Small intestine (tissue), 7 donors: ENCODE results near the gene NEU3. TPM values are rescaled to one million over a fixed set of nuclear protein-coding genes. Genes with fewer than 3 reads are reported as not detected.
"Not testable (repeated sequence)": the region's sequence is repeated elsewhere in the genome, so short reads cannot be mapped to it uniquely, and the experiment has no call there.

Source experiments
- DNase-seq, 2 donors: peaks; one replicate each; pipeline versions ENCODE4 v3.0.0 to v3.0.0-alpha.2; 2013
- FAIRE-seq: peaks from 2 replicates; lab custom pipeline; 2012; peaks lifted over from hg19 to GRCh38; lab: Jason Lieb, UNC
- H3K27ac ChIP-seq, 3 donors: one replicate each; pipeline ENCODE4 v1.5.1; 2013; ENCODE audit warnings: low read length in 2 of 3, mild to moderate bottlenecking in 2 of 3, control low read depth in 1 of 3, inconsistent platforms in 1 of 3, low read depth in 1 of 3, moderate library complexity in 1 of 3
- H3K27me3 ChIP-seq, 3 donors: one replicate each; pipeline ENCODE4 v1.6.1; 2013; ENCODE audit warnings: low read length in 3 of 3, inconsistent platforms in 1 of 3; ENCODE audit not compliant: control insufficient read depth in 3 of 3, insufficient read depth in 3 of 3
- H3K36me3 ChIP-seq, 3 donors: one replicate each; pipeline ENCODE4 v1.6.1; 2013; ENCODE audit warnings: low read length in 3 of 3, inconsistent platforms in 1 of 3, low read depth in 1 of 3, mild to moderate bottlenecking in 1 of 3, moderate library complexity in 1 of 3; ENCODE audit not compliant: control insufficient read depth in 3 of 3, insufficient read depth in 2 of 3
- H3K4me1 ChIP-seq, 3 donors: one replicate each; pipeline ENCODE4 v1.6.1; 2013; ENCODE audit warnings: low read length in 2 of 3, inconsistent platforms in 1 of 3, low read depth in 1 of 3, mild to moderate bottlenecking in 1 of 3, moderate library complexity in 1 of 3; ENCODE audit not compliant: control insufficient read depth in 3 of 3, insufficient read depth in 2 of 3
- H3K4me3 ChIP-seq, 3 donors: one replicate each; pipeline ENCODE4 v1.5.1; 2013; ENCODE audit warnings: low read length in 3 of 3, control low read depth in 1 of 3, inconsistent platforms in 1 of 3, low read depth in 1 of 3, mild to moderate bottlenecking in 1 of 3, moderate library complexity in 1 of 3
- H3K9me3 ChIP-seq, 2 donors: one replicate each; pipeline ENCODE4 v1.6.1; 2013; ENCODE audit warnings: low read depth in 1 of 2, low read length in 1 of 2; ENCODE audit not compliant: control insufficient read depth in 2 of 2, insufficient read depth in 1 of 2
- WGBS, 3 donors: extraction: QIAGEN DNeasy Blood & Tissue Kit; methylation state at CpG; one replicate each; pipeline ENCODE4 v1.1.7; 2013; 5-methylcytosine and 5-hydroxymethylcytosine counted together
- polyA plus RNA-seq, 4 donors: library from polyadenylated mRNA; stranded (reverse) in 3 of 4; unstranded in 1 of 4; fragments of 200-250 nt in 3 of 4; fragments of 120-200 nt in 1 of 4; gene quantifications; one replicate each; pipeline versions ENCODE4 v1.2.1 to v1.2.3, GENCODE V29; 2013
- donor health status: healthy with polysubstance abuse.
- donor health status: control.
- donor health status: control.
- donor health status: Bipolar disorder and iron deficiency.
- donor health status: healthy.

NEU3 gene
- polyA plus RNA-seq, 4 donors, result 0.89 to 12.1 (median 2.7) TPM

DNA sequence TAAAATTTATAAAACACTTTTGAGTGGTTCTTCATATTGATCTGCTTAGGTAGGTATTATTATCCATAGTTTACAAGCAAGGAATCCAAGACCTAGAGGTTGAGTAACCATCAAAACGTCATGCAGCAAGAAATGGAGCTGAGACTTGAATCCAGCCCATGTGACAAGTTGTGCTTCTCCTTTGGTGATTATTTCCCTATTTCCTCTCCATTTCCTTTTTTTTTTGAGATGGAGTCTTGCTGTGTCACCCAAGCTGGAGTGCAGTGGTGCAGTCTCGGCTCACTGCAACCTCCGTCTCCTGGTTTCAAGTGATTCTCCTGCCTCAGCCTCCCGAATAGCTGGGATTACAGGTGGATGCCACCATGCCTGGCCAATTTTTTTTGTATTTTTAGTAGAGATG, 1.4 kb downstream of the NEU3 start:
- H3K9me3 ChIP-seq, H3K27ac ChIP-seq, H3K4me3 ChIP-seq, H3K36me3 ChIP-seq, FAIRE-seq, DNase-seq, H3K27me3 ChIP-seq: not testable (repeated sequence)
- peaks cover 2 to 22% (median 3%) of the 10 kb centered on the region in 3 donors for H3K4me1 ChIP-seq
- 92 to 97% (median 93%) methylated on average over 4 of the region's 4 CpGs for WGBS, 3 donors

DNA sequence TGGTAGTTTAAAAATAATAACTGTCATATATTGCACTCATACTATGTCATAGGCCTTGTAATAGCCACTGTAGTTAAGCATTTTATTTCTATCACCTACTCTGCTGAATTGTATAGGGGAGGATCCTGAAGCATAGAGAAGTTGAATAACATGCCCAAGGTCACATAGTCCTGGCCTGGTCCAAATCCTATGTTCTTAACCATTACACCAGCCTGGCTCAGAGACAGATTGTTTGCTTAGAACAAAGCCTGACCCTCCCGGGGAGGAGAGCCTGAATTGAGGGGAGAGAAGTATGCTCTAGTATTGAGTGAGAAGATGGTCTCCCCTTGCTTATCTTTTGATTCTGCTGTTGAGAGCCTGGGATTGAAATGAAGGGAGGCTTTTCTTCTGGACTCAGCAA, 2.2 kb downstream of the NEU3 start:
- H3K9me3 ChIP-seq, result no peaks in the 10 kb centered on the region
- peaks cover 2 to 8% (median 5%) of the 10 kb centered on the region in 3 donors for H3K36me3 ChIP-seq
- no peak overlapping the region for H3K4me3 ChIP-seq
- peak overlapping the region in 1 of 3 donors; percentile 34 for H3K27ac ChIP-seq
- no peaks in the 10 kb centered on the region for H3K27me3 ChIP-seq
- DNase-seq, result no peak
- 67 to 73% (median 73%) methylated on average over 1 of the region's 1 CpG for WGBS, 3 donors
- no peak for FAIRE-seq
- peaks cover 2 to 22% (median 3%) of the 10 kb centered on the region in 3 donors for H3K4me1 ChIP-seq

- H3K4me3 ChIP-seq, result no peak overlapping the region
- peaks cover 2 to 8% (median 5%) of the 10 kb centered on the region in 3 donors for H3K36me3 ChIP-seq
- 90 to 94% (median 92%) methylated on average over 5 of the region's 5 CpGs for WGBS, 3 donors
- H3K4me1 ChIP-seq, result peaks cover 2 to 22% (median 3%) of the 10 kb centered on the region in 3 donors
- DNase-seq, result no peak
- no peaks in the 10 kb centered on the region for H3K9me3 ChIP-seq
- no peaks in the 10 kb centered on the region for H3K27me3 ChIP-seq
- no peak for FAIRE-seq
- H3K27ac ChIP-seq, result no peak overlapping the region
These were observed 4.1 kb downstream of the NEU3 start for GRCh38 chr11:74992852-74993251.

DNA sequence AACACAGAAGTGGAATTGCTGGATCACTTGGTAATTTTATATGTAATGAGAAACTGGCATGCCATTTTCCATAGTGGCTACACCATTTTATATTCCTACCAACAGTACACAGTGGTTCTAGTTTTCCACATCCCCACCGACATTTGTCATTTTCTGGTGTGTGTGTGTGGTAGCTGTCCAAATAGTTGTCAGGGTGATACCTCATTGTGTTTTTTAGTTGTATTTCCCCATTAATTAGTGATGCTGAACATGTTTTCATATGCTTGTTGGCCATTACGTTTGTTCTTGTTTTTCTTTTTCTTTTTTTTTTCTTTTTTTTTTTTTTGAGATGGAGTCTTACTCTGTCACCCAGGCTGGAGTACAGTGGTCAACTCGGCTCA, 12.2 kb downstream of the NEU3 start:
- 85 to 96% (median 89%) methylated on average over 3 of the region's 3 CpGs for WGBS, 3 donors
- peaks cover 0 to 8% (median 7%) of the 10 kb centered on the region in 3 donors for H3K36me3 ChIP-seq
- no peak overlapping the region for H3K4me3 ChIP-seq
- no peaks in the 10 kb centered on the region for H3K4me1 ChIP-seq
- FAIRE-seq (no peak), DNase-seq (no peak)
- H3K27ac ChIP-seq, result no peak overlapping the region
- no peaks in the 10 kb centered on the region for H3K27me3 ChIP-seq
- no peaks in the 10 kb centered on the region for H3K9me3 ChIP-seq

- no peaks in the 10 kb centered on the region for H3K27me3 ChIP-seq
- no peak overlapping the region for H3K27ac ChIP-seq
- DNase-seq (no peak), FAIRE-seq (no peak)
- no peaks in the 10 kb centered on the region for H3K4me1 ChIP-seq
- H3K4me3 ChIP-seq, result no peak overlapping the region
- H3K36me3 ChIP-seq, result peaks cover 0 to 14% (median 10%) of the 10 kb centered on the region in 3 donors
- no peaks in the 10 kb centered on the region for H3K9me3 ChIP-seq
- 95 to 97% (median 96%) methylated on average over 3 of the region's 3 CpGs for WGBS, 3 donors
These were observed 13.0 kb downstream of the NEU3 start for GRCh38 chr11:75001686-75002085.

GRCh38 chr11:75002516-75002915, 13.8 kb downstream of the NEU3 start:
- Histone ChIP-seq H3K27ac (no peak overlapping the region), H3K27me3 (no peaks in the 10 kb centered on the region), H3K4me1 (no peaks in the 10 kb centered on the region), H3K4me3 (no peak overlapping the region), H3K9me3 (no peaks in the 10 kb centered on the region), H3K36me3 (peaks cover 0 to 14% (median 10%) of the 10 kb centered on the region in 3 donors)
- DNase-seq, result no peak
- no peak for FAIRE-seq
- WGBS, 3 donors, result 88 to 100% (median 100%) methylated on average over 1 of the region's 1 CpG

- no peak for FAIRE-seq
- no peak for DNase-seq
- peaks cover 3 to 19% (median 10%) of the 10 kb centered on the region in 3 donors for H3K36me3 ChIP-seq
- H3K27me3 ChIP-seq, result no peaks in the 10 kb centered on the region
- H3K9me3 ChIP-seq, result no peaks in the 10 kb centered on the region
- H3K4me1 ChIP-seq, result no peaks in the 10 kb centered on the region
- H3K4me3 ChIP-seq, result no peak overlapping the region
- H3K27ac ChIP-seq, result no peak overlapping the region
- WGBS, 3 donors, result 63 to 74% (median 66%) methylated on average over 1 of the region's 1 CpG
These were observed 15.5 kb downstream of the NEU3 start for GRCh38 chr11:75004215-75004614.

DNA sequence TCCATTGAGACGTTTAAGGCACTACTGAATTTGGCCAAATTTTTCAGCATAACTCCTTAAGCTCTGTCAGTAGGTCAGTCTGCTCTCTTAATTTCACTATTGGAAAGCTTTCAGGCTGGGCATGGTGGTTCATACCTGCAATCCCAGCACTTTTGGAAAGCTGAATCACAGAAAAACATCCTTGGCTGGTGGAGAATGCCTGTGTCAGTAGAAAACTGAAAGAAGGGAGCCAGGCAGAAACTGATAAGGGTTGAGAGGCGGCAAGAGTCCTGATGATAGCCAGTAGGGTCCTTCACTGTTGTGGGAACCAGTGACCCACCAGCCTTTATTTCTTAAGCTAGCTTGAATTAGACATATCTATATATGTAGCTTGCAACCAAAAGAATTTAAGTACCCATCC, 22.6 kb downstream of the NEU3 start:
- Histone ChIP-seq H3K27ac (no peak overlapping the region), H3K4me1 (no peaks in the 10 kb centered on the region), H3K9me3 (no peaks in the 10 kb centered on the region), H3K27me3 (no peaks in the 10 kb centered on the region), H3K4me3 (no peak overlapping the region), H3K36me3 (peaks cover 3 to 16% (median 4%) of the 10 kb centered on the region in 3 donors)
- DNase-seq (no peak), FAIRE-seq (no peak)
- WGBS, 3 donors, result 88 to 91% (median 89%) methylated on average over 2 of the region's 2 CpGs

DNA sequence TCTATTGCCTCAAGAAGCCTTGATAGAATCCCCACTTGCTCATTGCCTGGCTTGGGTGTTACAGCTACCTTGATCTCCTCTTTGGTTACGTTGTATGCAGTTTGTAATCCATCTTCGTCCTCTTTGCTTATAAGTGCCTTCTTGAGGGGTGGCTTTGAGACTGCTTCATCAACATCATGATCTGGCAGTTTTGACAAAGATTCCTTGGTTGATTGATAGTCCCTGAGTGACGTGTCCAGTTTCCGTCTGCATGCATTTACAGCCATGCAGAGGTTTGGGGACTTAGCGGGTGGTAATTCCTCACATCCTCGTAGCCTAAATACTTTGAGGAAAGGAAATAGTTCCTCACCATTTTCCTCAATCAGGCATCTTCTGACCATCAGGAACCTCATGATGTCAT, 23.1 kb downstream of the NEU3 start:
- DNase-seq (no peak), FAIRE-seq (no peak)
- WGBS, 3 donors, result 95 to 96% (median 96%) methylated on average over 6 of the region's 6 CpGs
- Histone ChIP-seq H3K9me3 (no peaks in the 10 kb centered on the region), H3K36me3 (peaks cover 2 to 14% (median 3%) of the 10 kb centered on the region in 3 donors), H3K27ac (no peak overlapping the region), H3K4me3 (no peak overlapping the region), H3K27me3 (no peaks in the 10 kb centered on the region), H3K4me1 (no peaks in the 10 kb centered on the region)
